Transverse colon (tissue), 4 donors: ENCODE measurements around the gene UBL4A. TPM values are rescaled to one million over a fixed set of nuclear protein-coding genes. Genes with fewer than 3 reads are reported as not detected.

Experiments
- DNase-seq: peaks from one replicate; pipeline ENCODE4 v3.0.0-alpha.2; 2019
- H3K27ac ChIP-seq, 4 donors: fragments of 200-600 bp; sonication (generic); 2 replicates each; pipeline ENCODE4 v1.5.1; 2016 to 2018; ENCODE audit warnings: inconsistent platforms in 4 of 4
- H3K27me3 ChIP-seq: fragments of 200-600 bp; sonication (generic); 2 replicates; pipeline ENCODE4 v1.5.1; 2017; ENCODE audit warnings: inconsistent platforms
- H3K36me3 ChIP-seq, 4 donors: fragments of 200-600 bp; sonication (generic); 2 replicates each; pipeline ENCODE4 v1.5.1; 2017 to 2019; ENCODE audit warnings: inconsistent platforms in 4 of 4
- H3K4me1 ChIP-seq, 4 donors: fragments of 200-600 bp; sonication (generic); 2 replicates each; pipeline ENCODE4 v1.5.1; 2017 to 2020; ENCODE audit warnings: inconsistent platforms in 4 of 4
- H3K4me3 ChIP-seq, 4 donors: fragments of 200-600 bp; sonication (generic); 1 replicate in 1 of 4; 2 replicates in 3 of 4; pipeline versions ENCODE4 v1.5.1 to v1.6.1; 2017 to 2019; ENCODE audit warnings: inconsistent platforms in 4 of 4
- H3K9me3 ChIP-seq, 2 donors: fragments of 200-600 bp; sonication (generic); 2 replicates each; pipeline ENCODE4 v1.5.1; 2017 to 2019; ENCODE audit warnings: inconsistent platforms in 2 of 2
- CTCF ChIP-seq, 5 experiments: fragments of 200-600 bp in 3 of 5; fragments of 450-650 bp in 2 of 5; sonication (generic) in 3 of 5; IDR thresholded peaks; 1 replicate in 2 of 5; 2 replicates in 3 of 5; pipeline ENCODE4 v1.5.1; 2016 to 2017; ENCODE audit warnings: antibody characterized with exemption in 5 of 5, inconsistent platforms in 3 of 5, mild to moderate bottlenecking in 2 of 5, moderate library complexity in 1 of 5
- EP300 ChIP-seq: sonication (generic); formaldehyde crosslinking; IDR thresholded peaks from one replicate; pipeline ENCODE4 v1.6.1; 2017; ENCODE audit warnings: antibody characterized with exemption, low read depth
- POLR2A ChIP-seq: fragments of 450-650 bp; IDR thresholded peaks from one replicate; pipeline ENCODE4 v1.6.1; 2016; ENCODE audit warnings: antibody characterized with exemption, mild to moderate bottlenecking, moderate library complexity
- POLR2AphosphoS5 ChIP-seq, 3 donors: sonication (generic); formaldehyde crosslinking; IDR thresholded peaks; one replicate each; pipeline ENCODE4 v1.6.1; 2016; ENCODE audit warnings: antibody characterized with exemption in 3 of 3
- WGBS, 2 donors: methylation state at CpG; one replicate each; pipeline ENCODE4 v1.1.5; 2018; ENCODE audit warnings: low coverage in 1 of 2; 5-methylcytosine and 5-hydroxymethylcytosine counted together
- in situ Hi-C, 4 donors: fragments of 200-750 bp; cut with MboI; loops; one replicate each; pipeline versions ENCODE4 v1.15.0 to v1.15.1; 2017; ENCODE audit warnings: low sequenced_read_pairs in 3 of 4, low pct_ligation_motif_present in 1 of 4, low pct_unique_long_range_greater_than_20kb in 1 of 4
- intact Hi-C: fragments of 100-400 bp; cut with DNase I; formaldehyde crosslinking; loops from one replicate; pipeline ENCODE4 v1.15.1; 2023; ENCODE audit warnings: low total_unique reads
- total RNA-seq, 4 donors: library from RNA; depleted of rRNA; stranded (reverse); fragments of >200 nt; gene quantifications; one replicate each; pipeline ENCODE4 v1.1.0, GENCODE V29; 2016

The UBL4A gene
- total RNA-seq, 4 donors from 2014 or later: 19.9 to 50.7 (median 42.7) TPM

- Histone ChIP-seq H3K4me3 (no peak overlapping the region), H3K4me1 (no peaks in the 10 kb centered on the region), H3K9me3 (no peaks in the 10 kb centered on the region), H3K27me3 (no peaks in the 10 kb centered on the region), H3K36me3 (no peaks in the 10 kb centered on the region), H3K27ac (no peak overlapping the region)
- intact Hi-C loops (no loop called here), in situ Hi-C loops (no loop called here)
- TF ChIP-seq POLR2A: no peak
- TF ChIP-seq CTCF (IDR thresholded peaks at IDR 0.05): no peak
- no peak for TF ChIP-seq EP300
- no peak for TF ChIP-seq POLR2AphosphoS5 (IDR thresholded peaks at IDR 0.05)
- WGBS, 2 donors: 97% methylated on average over 23 of the region's 23 CpGs; no CpG with 5 or more reads in 1 of the 2 donors
- DNase-seq: no peak
Observed at GRCh38 chrX:154468217-154468616, 18.2 kb downstream of the UBL4A start.

GRCh38 chrX:154467556-154467955 is 18.9 kb downstream of the UBL4A start:
- no peaks in the 10 kb centered on the region for H3K36me3 ChIP-seq
- no peak for TF ChIP-seq POLR2A
- H3K27me3 ChIP-seq: no peaks in the 10 kb centered on the region
- WGBS, 2 donors: 95% methylated on average over 19 of the region's 21 CpGs; no CpG with 5 or more reads in 1 of the 2 donors
- H3K9me3 ChIP-seq: no peaks in the 10 kb centered on the region
- no peaks in the 10 kb centered on the region for H3K4me1 ChIP-seq
- intact Hi-C loops (no loop called here), in situ Hi-C loops (no loop called here)
- H3K4me3 ChIP-seq: no peak overlapping the region
- no peak for DNase-seq
- no peak overlapping the region for H3K27ac ChIP-seq

DNA sequence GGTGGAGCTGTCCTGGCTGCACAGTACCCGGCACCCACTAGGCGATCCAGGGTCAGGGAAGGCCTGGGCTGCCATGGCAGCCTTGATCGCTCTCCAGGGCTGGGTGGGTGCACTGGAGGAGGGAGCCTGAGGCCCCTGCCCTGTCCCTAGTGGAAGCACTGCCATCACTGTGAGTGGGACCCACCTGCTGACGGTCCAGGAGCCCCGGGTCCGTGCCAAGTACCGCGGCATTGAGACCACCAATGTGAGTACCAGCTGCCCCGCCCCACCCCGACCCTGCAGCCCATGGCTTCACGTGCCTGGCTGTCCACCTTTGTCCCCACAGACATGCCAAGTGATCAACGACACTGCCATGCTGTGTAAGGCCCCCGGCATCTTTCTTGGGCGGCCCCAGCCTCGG is 19.5 kb downstream of the UBL4A start:
- TF ChIP-seq POLR2AphosphoS5 (IDR thresholded peaks at IDR 0.05) (no peak), CTCF (IDR thresholded peaks at IDR 0.05) (no peak), POLR2A (no peak), EP300 (no peak)
- no peak for DNase-seq
- Histone ChIP-seq H3K4me1 (no peaks in the 10 kb centered on the region), H3K27me3 (no peaks in the 10 kb centered on the region), H3K36me3 (no peaks in the 10 kb centered on the region), H3K27ac (no peak overlapping the region), H3K4me3 (no peak overlapping the region), H3K9me3 (no peaks in the 10 kb centered on the region)
- 94% methylated on average over 10 of the region's 15 CpGs; no CpG with 5 or more reads in 1 of the 2 donors for WGBS, 2 donors
- intact Hi-C loops: no loop called here
- in situ Hi-C loops: no loop called here

DNA sequence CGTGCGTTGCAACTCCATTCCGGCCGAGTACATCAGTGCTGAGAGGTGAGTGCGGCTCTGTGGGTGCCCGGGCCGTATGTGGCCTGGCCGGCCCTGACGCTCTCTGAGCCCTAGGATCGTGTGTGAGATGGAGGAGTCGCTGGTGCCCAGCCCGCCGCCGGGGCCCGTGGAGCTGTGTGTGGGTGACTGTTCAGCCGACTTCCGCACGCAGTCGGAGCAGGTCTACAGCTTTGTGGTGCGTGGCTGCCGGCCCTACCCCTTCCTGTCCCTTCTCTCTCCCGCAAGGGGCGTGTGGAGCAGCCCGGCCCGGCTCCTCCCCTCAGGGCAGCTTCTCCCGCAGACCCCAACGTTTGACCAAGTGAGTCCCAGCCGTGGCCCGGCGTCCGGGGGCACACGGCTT is 20.4 kb downstream of the UBL4A start:
- H3K27ac ChIP-seq: no peak overlapping the region
- H3K36me3 ChIP-seq: no peaks in the 10 kb centered on the region
- WGBS, 2 donors: 96% methylated on average over 24 of the region's 32 CpGs; no CpG with 5 or more reads in 1 of the 2 donors
- TF ChIP-seq POLR2A (no peak), CTCF (IDR thresholded peaks at IDR 0.05) (no peak), EP300 (no peak)
- intact Hi-C loops: no loop called here
- no peaks in the 10 kb centered on the region for H3K4me1 ChIP-seq
- no peaks in the 10 kb centered on the region for H3K9me3 ChIP-seq
- no peaks in the 10 kb centered on the region for H3K27me3 ChIP-seq
- DNase-seq: no peak
- in situ Hi-C loops: no loop called here
- H3K4me3 ChIP-seq: no peak overlapping the region

DNA sequence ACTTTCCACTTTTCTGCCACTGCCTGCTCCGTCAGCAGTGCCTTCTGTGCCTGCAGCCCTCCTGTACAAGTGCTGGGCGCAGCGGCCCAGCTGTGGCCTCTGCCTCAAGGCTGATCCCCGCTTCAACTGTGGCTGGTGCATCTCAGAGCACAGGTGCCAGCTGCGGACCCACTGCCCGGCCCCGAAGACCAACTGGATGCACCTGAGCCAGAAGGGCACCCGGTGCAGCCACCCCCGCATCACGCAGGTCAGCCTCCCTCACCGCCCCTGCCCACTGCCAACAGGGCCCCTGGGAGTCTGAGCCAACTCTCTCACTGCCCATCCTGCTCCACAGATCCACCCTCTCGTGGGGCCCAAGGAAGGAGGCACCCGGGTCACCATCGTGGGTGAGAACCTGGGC is 20.8 kb downstream of the UBL4A start:
- WGBS, 2 donors: 96% methylated on average over 11 of the region's 14 CpGs; no CpG with 5 or more reads in 1 of the 2 donors
- in situ Hi-C loops: no loop called here
- no peak for DNase-seq
- H3K36me3 ChIP-seq: no peaks in the 10 kb centered on the region
- H3K4me3 ChIP-seq: no peak overlapping the region
- no peaks in the 10 kb centered on the region for H3K4me1 ChIP-seq
- H3K27me3 ChIP-seq: no peaks in the 10 kb centered on the region
- TF ChIP-seq POLR2AphosphoS5 (IDR thresholded peaks at IDR 0.05) (no peak), EP300 (no peak), CTCF (IDR thresholded peaks at IDR 0.05) (no peak), POLR2A (no peak)
- intact Hi-C loops: no loop called here
- no peaks in the 10 kb centered on the region for H3K9me3 ChIP-seq
- H3K27ac ChIP-seq: no peak overlapping the region
